HG03280 (cell line): ENCODE results near the gene ELOB.

Source experiments
- ATAC-seq: cut with Tn5 transposase; IDR thresholded peaks from one replicate; pipeline ENCODE4 v1.9.1; 2021; ENCODE audit warnings: mild to moderate bottlenecking, moderate library complexity; ENCODE audit not compliant: unreplicated experiment

ELOB gene

DNA sequence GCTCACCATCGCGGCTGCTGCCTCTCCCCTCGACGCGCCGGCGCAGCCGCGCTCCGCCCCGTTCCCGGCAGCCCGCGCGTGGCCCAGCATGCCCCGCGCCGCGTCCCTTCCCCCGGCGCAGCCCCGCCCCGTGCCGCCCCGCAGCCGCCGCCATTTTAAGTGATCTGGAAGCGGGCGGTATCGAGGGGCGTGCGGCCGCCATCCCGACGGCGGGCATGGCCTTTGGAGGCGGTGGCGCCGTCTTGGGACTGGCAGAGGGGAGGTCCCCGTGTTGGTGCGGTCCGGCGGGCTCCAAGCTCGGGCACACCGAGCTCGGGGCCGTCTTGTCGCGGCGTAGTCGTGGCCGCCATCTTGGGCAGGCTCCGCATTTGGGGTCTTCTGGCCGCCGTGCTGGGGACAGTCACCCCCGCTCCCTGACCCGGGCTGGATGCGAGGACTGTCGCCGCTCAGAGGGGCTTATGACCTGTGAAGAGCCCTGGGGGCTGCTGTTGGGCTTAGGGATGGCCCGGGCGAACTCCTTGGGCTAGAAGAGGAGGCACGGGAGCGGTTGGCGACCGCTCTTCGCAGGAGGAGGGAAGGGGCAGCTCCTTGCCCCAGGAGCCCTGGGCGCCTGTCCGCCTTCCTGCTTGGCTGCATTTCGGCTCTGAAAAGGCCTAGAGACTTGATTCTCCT is at the start of gene ELOB:
Gene ELOB, minus strand, starts transcription at position 50 of the 672 bp plus-strand sequence. Its CDS starts 41 bp downstream, at position 9.
- peak; percentile 89 for ATAC-seq

DNA sequence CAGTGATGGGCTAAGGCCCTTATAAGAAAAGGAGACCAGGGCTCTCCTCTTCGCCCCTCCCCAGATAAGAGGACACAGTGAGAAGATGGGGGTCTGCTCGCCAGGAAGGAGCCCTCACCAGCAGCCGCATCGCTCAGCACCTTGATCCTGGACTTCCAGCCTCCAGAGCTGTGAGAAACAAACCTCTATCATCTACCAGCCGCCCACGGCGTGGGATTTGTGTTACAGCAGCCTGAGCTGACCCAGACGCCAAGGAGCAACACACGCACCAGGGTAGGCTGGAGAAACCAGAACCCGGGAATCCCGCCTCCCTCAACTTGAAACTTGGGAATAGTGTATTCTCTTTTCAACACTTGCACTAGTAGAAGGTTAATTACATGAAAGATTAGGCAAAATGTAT is 48.8 kb upstream of the ELOB start:
- no peak for ATAC-seq

DNA sequence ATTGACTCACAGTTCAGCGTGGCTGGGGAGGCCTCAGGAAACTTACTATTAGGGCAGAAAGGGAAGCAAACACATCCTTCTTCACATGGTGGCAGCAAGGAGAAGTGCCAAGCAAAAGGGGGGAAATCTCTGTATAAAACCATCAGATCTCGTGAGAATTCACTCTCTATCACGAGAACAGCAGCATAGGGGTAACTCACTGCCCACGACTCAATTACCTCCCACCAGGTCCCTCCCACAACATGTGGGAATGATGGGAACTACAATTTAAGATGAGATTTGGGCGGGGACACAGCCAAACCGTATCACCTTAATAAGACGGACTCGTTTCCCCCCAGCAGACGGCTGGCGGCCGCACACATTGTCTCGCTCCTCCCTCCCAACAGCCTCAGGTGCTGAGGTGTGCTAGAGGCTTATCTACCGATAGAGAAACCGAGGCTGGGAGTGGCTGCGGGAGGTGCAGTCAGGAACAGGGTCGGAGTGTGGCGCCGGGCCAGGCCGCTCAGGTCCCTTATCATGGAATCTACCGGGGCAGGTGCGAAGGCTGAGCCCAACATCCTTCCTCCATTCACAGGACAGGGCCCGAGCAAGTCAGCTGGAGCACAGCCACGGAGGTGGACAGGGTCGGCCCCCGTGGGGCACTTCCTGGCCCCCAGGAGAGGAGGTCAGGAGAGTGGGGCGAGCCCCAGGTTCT is 48.1 kb upstream of the ELOB start:
- no peak for ATAC-seq

DNA sequence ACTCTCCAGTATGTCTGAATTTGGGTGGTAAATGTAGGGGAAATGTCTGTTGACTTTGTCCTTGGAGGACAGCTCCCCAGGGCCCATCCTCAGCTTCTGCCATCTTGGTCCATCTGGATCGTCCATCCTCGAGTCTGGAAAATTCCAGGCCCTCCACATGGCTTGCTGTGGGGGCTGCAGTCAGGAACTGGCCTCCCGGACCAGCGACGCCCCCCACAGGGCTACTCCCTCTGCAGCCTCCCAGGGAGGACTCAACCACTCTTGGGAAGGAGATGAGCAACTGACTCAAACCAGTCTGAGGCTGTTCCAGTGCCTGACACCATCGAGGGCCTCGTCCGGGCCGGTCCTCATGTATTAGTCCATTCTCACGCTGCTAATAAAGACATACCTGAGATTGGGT is 47.5 kb upstream of the ELOB start:
- no peak for ATAC-seq

DNA sequence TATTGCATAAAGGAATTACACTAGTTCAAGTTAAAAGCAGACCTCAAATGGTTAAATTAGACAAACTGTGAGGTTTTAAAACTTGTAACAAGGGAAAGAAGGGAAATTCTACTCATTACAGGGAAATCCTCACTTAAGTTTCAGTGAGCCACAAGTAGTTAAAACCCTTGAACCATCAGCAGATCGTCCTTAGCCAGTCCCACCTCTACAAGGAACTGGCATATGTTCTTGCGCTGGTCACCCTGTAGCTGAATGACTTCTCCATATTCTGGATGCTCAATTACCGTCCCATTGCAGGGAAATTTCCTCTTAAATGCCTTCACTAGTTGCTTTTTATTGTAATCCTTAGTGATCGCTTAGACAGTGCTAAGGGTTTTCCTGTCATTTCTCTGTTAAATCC is 45.4 kb upstream of the ELOB start:
- no peak for ATAC-seq

DNA sequence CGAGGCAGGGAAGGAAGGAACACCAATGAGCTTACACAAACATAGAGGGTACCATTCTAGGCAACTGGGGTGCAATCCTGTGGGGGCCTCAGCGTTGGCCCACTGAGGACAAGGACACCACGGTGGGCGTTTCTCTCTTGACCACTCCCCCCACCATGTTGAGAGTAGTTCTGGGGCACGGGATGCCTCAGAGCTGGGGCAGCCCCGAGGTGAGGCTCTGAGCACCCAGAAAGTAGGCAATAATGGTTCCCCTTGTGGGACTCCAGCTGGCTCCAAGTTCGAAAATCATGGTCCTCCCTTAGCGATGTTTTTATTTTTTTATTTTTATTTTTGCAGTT is 45.0 kb upstream of the ELOB start:
- ATAC-seq, result no peak

DNA sequence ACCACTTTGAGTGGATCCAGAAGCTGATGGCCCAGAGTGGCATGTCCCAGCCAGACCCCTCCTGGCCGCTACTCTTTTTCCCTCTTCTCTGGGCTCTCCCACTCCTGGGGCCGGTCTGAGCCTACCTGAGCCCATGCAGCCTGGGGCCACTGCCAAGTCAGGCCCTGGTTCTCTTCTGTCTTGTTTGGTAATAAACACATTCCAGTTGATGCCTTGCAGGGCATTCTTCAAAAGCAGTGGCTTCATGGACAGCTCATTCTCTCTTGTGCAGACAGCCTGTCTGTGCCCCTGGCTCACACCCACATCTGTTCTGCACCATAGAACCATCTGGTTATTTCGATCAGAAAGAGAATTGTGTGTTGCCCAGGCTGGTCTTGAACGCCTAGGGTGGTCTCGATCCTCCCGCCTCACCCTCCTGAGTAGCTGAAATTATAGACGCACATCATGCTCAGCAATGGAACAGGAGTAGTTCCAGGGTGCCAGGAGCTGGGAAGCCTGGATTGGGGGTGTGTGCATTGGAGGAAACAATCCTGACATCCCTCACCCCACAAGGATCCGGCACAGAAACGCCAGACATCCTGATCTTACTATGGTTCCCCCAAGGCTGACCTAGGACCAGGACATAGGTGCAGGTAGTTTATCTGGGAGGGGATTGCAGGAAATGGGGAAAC is 44.5 kb upstream of the ELOB start:
- no peak for ATAC-seq

DNA sequence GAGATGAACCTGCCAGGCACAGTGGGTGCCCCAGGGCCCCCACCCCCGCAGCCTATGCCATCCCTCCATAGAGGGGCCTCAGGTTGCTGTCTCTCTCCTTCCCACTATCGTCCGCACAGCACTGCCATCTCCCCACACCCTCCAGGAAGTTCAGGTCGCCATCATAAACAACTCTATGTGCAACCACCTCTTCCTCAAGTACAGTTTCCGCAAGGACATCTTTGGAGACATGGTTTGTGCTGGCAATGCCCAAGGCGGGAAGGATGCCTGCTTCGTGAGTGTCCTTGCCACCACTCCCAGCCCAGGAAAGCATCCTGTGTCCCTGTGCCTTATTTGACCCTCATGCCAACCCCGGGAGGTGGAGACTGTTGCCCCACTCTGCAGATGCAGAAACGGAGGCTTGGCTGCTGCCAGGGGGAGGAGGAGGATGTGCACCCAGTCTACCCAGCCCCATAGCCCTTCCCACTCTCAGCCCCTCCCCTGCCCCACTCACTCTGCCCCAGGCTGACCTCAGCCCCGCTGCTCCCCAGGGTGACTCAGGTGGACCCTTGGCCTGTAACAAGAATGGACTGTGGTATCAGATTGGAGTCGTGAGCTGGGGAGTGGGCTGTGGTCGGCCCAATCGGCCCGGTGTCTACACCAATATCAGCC is 43.9 kb upstream of the ELOB start:
- no peak for ATAC-seq

DNA sequence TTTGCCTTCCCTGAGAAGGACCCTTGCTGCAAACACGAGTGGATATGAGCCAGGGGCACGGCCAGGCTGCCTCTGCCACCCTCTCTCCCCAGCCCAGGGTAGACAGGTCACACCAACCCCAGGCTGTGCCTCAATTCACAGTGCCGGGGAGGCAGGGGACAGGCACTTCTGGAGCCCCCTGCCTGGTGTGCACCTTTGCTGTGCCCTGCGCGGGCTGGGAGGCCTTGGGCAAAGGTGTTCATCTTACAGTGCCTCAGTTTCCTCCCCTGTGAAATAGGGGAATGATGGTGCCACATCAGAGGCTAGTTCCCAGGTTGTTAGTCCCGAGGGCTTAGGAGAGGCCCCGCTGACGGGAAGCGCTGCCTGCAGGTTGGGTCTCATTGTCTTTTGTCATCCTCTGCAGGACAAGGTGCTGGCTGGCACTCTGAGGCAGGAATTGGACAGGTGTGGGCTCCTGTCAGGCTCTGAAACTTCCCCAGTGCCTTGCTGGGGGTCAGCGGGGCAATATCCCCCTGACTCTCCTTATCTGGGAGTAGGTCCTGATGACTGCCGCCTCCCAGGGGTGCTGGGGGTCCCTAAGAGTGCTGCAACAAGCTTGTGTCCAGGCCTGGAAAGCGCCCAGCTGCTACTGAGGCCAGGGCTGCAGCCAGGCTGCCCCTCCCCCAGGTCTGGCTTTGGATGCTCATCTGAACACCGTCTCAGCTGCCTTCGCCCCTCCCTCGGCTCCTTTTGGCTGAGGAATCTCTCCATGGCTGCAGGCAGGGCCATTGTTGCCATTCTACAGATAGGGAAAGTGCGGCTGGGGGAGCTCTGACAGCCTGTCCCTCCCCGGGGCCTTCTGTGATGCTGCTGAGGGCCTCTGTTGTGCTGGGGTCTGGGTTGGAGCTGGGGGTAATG is 43.1 kb upstream of the ELOB start:
- no peak for ATAC-seq

DNA sequence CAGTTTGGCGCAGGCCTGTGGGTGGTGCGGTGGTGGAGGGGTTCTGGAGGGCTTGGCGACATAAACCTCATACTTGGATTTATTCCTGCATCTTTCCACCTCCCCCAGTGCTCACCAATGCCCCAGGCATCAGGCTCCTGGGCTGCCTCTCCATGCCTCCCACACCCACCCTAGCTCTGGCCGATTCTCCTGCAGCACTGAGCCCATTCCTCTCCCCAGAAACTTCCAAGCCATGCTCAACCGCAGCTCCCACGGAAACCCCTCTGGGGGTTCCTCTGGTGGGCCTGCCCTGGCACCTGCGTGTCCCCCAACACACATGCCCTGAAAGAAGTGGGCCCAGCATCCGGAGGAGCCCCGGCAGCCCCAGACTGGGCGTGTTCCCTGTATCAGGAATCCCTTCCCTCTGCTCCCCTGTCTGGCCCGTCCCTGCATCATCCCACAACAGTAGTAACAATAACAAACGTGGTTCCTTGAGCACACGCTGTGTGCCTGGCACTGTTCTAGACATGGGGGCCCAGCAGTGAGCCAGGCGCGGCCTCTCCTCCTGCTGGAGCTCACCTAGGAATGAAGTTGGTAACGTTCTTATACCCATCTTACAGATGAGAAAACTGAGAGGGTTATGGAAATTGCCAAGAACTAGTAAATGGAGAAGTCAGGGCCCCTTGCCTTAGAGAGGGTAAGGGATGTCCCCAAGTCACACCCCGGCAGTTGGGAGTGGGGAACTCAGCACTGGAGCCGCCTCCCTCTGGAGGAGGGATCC is 42.3 kb upstream of the ELOB start:
- no peak for ATAC-seq

DNA sequence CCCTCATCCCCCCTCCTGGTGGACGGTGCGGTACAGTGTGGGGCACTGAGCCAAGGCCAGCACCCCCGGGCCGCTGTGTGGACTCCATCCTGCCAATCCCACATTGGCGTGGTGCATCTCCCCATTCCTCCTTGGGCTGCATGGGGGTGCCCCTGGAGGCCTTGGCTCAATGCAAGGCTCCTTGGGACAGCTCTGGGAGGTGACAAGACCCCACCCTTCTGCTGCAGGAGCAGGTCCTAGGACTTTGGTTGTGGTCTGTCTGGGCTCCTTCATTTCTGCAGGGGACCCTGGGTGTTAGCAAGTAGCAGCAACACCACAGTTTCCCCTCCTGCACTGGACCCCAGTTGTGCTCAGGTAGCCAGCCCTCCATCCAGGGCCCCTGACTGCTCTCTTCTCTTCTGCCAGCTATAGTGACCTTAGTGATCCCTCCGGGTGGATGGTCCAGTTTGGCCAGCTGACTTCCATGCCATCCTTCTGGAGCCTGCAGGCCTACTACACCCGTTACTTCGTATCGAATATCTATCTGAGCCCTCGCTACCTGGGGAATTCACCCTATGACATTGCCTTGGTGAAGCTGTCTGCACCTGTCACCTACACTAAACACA is 41.3 kb upstream of the ELOB start:
- ATAC-seq, result no peak

DNA sequence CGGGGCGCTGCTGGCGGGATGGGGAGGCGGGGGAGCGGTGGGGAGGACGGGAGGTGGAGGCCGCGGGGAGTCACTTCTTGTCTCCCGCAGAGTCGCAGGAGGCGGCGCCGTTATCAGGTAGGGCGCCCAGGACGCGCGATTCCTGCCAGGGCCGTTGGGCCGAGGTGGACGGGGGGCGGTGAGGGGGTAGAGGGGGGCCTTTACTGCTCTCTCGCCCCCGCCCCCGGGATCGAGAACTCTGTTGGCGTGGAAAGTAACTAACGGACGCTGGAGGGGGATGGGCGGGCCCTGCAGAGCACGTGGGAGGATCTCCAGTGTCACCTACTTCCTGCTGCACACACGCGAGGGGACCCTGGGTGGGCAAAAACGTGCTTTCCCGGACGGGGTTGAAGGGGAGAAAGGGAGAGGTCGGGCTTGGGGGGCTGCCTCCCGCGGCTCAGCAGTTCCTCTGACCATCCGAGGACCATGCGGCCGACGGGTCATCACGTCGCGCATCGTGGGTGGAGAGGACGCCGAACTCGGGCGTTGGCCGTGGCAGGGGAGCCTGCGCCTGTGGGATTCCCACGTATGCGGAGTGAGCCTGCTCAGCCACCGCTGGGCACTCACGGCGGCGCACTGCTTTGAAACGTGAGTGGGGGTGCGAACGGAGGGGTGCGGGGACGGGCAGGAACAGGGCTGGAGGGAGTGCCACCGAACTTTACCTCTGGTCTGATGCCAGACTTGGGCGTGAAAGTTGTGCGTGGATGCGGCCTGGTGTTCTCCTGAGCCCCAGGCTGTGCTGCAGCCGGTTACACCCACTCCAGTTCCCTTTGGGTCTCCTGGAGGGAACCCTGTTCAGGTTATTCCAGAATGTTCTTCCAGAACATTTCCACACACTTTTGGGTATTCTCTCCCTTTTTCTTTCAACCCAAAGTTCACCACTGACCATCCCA is 40.5 kb upstream of the ELOB start:
- ATAC-seq, result no peak

DNA sequence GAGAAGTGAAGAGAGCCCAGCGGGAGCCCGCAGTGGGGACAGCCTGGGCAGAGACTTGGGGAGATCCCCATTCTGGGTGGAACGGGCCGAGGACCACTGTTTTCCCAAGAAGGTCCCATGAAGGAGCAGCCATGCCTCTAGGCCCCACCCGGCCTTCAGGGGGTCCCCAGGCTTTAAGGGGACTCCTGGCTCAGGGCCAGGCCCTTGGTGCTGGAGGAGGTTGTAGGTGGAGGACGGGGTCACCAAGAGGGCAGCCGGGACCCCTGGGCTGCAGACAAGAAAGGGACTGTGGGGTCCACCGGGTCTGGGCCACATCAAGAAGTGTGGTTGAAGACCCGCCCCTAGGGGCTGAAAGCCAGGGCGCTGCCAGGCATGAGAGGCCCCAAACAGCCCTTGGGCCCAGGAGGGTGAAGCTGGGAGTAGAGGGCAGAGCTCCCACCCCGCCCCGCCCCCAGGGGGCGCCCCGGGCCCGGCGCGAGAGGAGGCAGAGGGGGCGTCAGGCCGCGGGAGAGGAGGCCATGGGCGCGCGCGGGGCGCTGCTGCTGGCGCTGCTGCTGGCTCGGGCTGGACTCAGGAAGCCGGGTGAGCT is 39.8 kb upstream of the ELOB start, which contains the start of gene PRSS21:
Gene PRSS21, plus strand, starts transcription at position 487 of the 589 bp plus-strand sequence. Its CDS starts 32 bp downstream, at position 519.
- no peak for ATAC-seq

DNA sequence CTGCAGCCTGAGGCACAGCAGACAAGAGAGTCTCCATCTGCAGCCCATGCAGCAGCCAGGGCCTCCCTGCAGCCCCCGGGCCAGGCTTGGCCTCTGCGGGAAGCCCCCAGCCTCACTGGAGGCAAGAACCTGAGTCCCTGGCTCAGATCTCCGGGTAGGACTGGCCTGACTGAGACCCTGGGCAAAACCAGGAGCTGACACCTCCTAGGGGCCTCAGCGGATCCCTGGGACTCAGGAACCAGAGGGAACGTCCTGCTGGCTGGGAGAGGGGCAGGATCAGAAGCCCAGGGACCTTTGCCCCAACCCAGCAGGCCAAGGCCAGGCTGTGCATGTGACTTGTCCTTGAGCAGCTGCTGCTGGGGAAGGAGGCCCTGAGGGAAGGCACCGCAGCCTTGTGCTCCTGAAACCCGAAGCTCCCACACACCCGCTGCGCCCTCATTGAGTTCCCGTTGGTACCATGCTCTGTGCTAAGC is 38.3 kb upstream of the ELOB start:
- no peak for ATAC-seq

DNA sequence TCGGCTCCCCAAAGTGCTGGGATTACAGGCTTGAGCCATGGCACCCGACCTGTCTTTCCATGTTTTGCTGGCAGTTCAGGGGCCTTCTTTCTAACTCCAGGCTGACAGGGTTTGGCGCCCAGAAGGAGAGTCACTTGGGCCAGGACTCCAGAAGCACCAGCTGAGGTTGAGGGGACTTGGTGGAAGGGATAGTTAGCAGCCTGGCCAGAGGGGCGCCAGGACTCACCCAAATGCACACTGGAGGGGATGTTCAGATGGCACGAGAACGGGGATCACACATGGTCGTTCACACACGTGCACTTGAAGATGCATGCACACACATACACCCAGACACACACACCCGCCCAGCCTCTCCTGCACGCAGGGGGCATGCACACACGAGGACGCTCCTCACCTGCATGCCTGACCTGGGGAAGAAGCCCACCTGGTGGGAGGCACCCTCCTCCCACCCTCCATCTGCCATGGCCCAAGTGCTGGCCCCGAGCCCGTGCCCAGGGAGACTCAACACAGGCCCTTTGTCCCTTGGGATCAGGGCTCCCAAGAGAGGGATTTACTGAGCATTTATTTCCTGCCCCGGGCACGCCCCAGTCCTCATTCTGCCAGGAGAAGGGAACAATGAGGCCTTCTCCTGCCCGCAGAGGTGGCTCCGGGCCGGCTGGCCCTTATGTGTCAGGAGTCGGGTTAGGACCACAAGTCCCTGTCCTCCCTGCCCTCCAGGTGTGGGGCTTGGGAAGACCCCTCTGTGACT is 37.6 kb upstream of the ELOB start:
- no peak for ATAC-seq

DNA sequence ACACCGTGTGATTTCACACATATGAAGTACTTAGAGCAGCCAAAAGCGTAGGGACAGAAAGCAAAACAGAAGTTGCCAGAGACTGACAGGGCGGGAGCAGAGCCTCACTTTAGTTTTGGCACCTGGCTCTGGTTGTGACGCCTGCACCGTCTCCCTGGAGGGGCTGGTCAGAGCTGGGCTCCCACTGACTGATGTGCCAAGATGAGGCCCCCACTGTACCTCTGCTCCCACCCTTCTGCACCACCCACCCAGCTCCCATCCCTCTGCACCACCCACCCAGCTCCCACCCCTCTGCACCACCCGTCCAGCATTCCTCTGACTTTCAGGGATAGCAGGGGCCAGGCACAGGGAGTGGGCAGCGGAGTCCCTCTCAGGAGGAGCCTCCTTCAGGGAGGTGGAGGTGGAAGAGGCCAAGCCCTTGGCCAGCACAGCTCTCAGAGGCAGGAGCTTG is 36.7 kb upstream of the ELOB start:
- no peak for ATAC-seq
